SK-MEL-5 (cell line): ENCODE measurements around the gene ID2. TPM values are rescaled to one million over a fixed set of nuclear protein-coding genes. Genes with fewer than 3 reads are reported as not detected.

ENCODE experiments used
- DNase-seq: peaks from one replicate; pipeline ENCODE4 v3.0.0-alpha.2; 2016; ENCODE audit warnings: low read depth, low spot score
- in situ Hi-C: cut with HindIII; loops from 2 replicates; pipeline ENCODE4 v1.10.0; 2016; ENCODE audit warnings: low sequenced_read_pairs, high pct_unique_total_duplicates, low pct_unique_long_range_greater_than_20kb
- total RNA-seq: library from RNA; depleted of rRNA; stranded (reverse); fragments of >200 nt; shearing (Covaris generic); gene quantifications from 2 replicates; pipeline ENCODE4 v1.2.3, GENCODE V29; 2014

The ID2 gene
- total RNA-seq, 1 experiment from 2014 or later: 61.5 TPM

- in situ Hi-C loops: no loop called here
- no peak for DNase-seq
These were observed 36.6 kb upstream of the ID2 start for GRCh38 chr2:8645176-8645831.

- no peak for DNase-seq
- in situ Hi-C loops: no loop called here
These were observed 35.0 kb upstream of the ID2 start for GRCh38 chr2:8646731-8647461.

GRCh38 chr2:8647462-8647857 is 34.4 kb upstream of the ID2 start:
- in situ Hi-C loops: no loop called here
- no peak for DNase-seq

- no peak for DNase-seq
- in situ Hi-C loops: no loop called here
These were observed 33.2 kb upstream of the ID2 start for GRCh38 chr2:8648441-8649213.

- in situ Hi-C loops: no loop called here
- no peak for DNase-seq
These were observed 32.1 kb upstream of the ID2 start for GRCh38 chr2:8649718-8650117.

GRCh38 chr2:8650256-8650655 is 31.6 kb upstream of the ID2 start:
- in situ Hi-C loops: no loop called here
- DNase-seq: no peak

- no peak for DNase-seq
- in situ Hi-C loops: no loop called here
These were observed 29.0 kb upstream of the ID2 start for GRCh38 chr2:8652774-8653426.

GRCh38 chr2:8653485-8653884 is 28.4 kb upstream of the ID2 start:
- in situ Hi-C loops: no loop called here
- DNase-seq: no peak

- in situ Hi-C loops: no loop called here
- DNase-seq: no peak
These were observed 27.8 kb upstream of the ID2 start for GRCh38 chr2:8654041-8654440.

- in situ Hi-C loops: no loop called here
- DNase-seq: no peak
These were observed 27.4 kb upstream of the ID2 start for GRCh38 chr2:8654483-8654882.

- in situ Hi-C loops: no loop called here
- no peak for DNase-seq
These were observed 25.7 kb upstream of the ID2 start for GRCh38 chr2:8656160-8656641.

- in situ Hi-C loops: no loop called here
- DNase-seq: no peak
These were observed 25.0 kb upstream of the ID2 start for GRCh38 chr2:8656811-8657210.

- no peak for DNase-seq
- in situ Hi-C loops: no loop called here
These were observed 24.3 kb upstream of the ID2 start for GRCh38 chr2:8657423-8658062.

- in situ Hi-C loops: no loop called here
These were observed 23.6 kb upstream of the ID2 start for GRCh38 chr2:8658064-8658862.

GRCh38 chr2:8659092-8659734 is 22.6 kb upstream of the ID2 start:
- DNase-seq: no peak
- in situ Hi-C loops: no loop called here

More at GRCh38 chr2:8658064-8658862, 23.6 kb upstream of the ID2 start:
- no peak for DNase-seq

GRCh38 chr2:8659735-8660492 is 21.9 kb upstream of the ID2 start:
- no peak for DNase-seq
- in situ Hi-C loops: no loop called here
